Osteoblast (primary cell): ENCODE results near the gene CRADD. TPM values are rescaled to one million over a fixed set of nuclear protein-coding genes. Genes with fewer than 3 reads are reported as not detected.
A peak's percentile ranks its signal among the peaks of the same experiment; 100 is the strongest.

Experiments used
- DNase-seq: peaks from one replicate; pipeline ENCODE4 v3.0.0; 2011; ENCODE audit warnings: low spot score, mixed read lengths; ENCODE audit not compliant: insufficient read length; ENCODE audit errors: missing footprints
- H2AFZ ChIP-seq: 2 replicates; pipeline ENCODE4 v1.6.0; 2011; ENCODE audit warnings: mild to moderate bottlenecking, low read length
- H3K27ac ChIP-seq: 2 replicates; pipeline ENCODE4 v1.5.1; 2011; ENCODE audit warnings: mild to moderate bottlenecking, low read depth, low read length, moderate library complexity
- H3K27me3 ChIP-seq: 2 replicates; pipeline ENCODE4 v1.6.0; 2012; ENCODE audit warnings: mild to moderate bottlenecking, control low read depth, inconsistent platforms, low read length, moderate library complexity; ENCODE audit not compliant: insufficient read depth
- H3K36me3 ChIP-seq: 2 replicates; pipeline ENCODE4 v1.5.1; 2011; ENCODE audit warnings: mild to moderate bottlenecking, low read length, control low read depth, moderate library complexity; ENCODE audit not compliant: insufficient read depth
- H3K4me1 ChIP-seq: 2 replicates; pipeline ENCODE4 v1.5.1; 2011; ENCODE audit warnings: mild to moderate bottlenecking, low read length, control low read depth, moderate library complexity; ENCODE audit not compliant: insufficient read depth
- H3K4me2 ChIP-seq: 2 replicates; pipeline ENCODE4 v1.6.0; 2011; ENCODE audit warnings: mild to moderate bottlenecking, low read length; ENCODE audit not compliant: insufficient read depth
- H3K4me3 ChIP-seq: fragments of 200-600 bp; sonication (generic); 3 replicates; pipeline ENCODE4 v1.5.1; 2012; ENCODE audit warnings: mild to moderate bottlenecking, low read length, inconsistent platforms; ENCODE audit not compliant: insufficient read depth
- H3K79me2 ChIP-seq: 2 replicates; pipeline ENCODE4 v1.6.0; 2012; ENCODE audit warnings: mild to moderate bottlenecking, low read length, control low read depth, inconsistent platforms; ENCODE audit not compliant: insufficient read depth
- H3K9me3 ChIP-seq: 2 replicates; pipeline ENCODE4 v1.5.1; 2011; ENCODE audit warnings: low read depth, low read length, control low read depth
- H4K20me1 ChIP-seq: 2 replicates; pipeline ENCODE4 v1.6.0; 2012; ENCODE audit warnings: mild to moderate bottlenecking, low read length, control low read depth; ENCODE audit not compliant: insufficient read depth
- total RNA-seq: library from RNA; depleted of rRNA; stranded (reverse); fragments of >200 nt; gene quantifications from 2 replicates; pipeline ENCODE4 v1.2.3, GENCODE V29; 2012
- TF ChIP-seq, protein P1 (sequence below): IDR thresholded peaks from 2 replicates; pipeline ENCODE4 v1.5.1; 2011; ENCODE audit warnings: mild to moderate bottlenecking, low read depth, low read length, moderate library complexity; ENCODE audit errors: extremely low read depth

CRADD gene
- total RNA-seq, 1 donor = 15.6 TPM

DNA sequence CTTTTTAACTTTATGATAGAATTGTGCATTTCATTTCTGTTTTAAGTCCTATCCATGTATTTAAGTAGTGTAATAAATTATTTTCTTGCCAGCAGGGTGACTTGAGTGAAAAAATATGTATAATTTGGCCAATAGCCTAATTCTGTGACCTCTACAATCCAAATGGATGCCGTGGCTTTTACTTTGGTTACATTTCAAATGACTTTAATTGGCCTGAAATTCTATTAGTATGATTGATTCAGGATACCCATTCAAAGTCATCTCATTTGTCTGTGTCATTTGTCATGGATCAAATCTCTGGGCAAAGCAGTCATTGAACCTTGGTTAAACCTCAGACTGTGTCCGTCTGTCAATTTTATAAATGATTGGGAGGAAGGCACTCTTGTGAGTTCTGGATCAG lies 29.6 kb downstream of the CRADD start:
- Histone ChIP-seq H3K36me3 (no peaks in the 10 kb centered on the region), H3K4me1 (peaks cover 26% of the 10 kb centered on the region), H4K20me1 (no peaks in the 10 kb centered on the region), H3K9me3 (peaks cover 7% of the 10 kb centered on the region), H3K79me2 (no peaks in the 10 kb centered on the region), H3K27ac (peak overlapping the region; percentile 60), H3K4me2 (peak overlapping the region; percentile 18), H2AFZ (no peak overlapping the region), H3K4me3 (no peak overlapping the region), H3K27me3 (no peaks in the 10 kb centered on the region)
- TF ChIP-seq, protein P1, sequence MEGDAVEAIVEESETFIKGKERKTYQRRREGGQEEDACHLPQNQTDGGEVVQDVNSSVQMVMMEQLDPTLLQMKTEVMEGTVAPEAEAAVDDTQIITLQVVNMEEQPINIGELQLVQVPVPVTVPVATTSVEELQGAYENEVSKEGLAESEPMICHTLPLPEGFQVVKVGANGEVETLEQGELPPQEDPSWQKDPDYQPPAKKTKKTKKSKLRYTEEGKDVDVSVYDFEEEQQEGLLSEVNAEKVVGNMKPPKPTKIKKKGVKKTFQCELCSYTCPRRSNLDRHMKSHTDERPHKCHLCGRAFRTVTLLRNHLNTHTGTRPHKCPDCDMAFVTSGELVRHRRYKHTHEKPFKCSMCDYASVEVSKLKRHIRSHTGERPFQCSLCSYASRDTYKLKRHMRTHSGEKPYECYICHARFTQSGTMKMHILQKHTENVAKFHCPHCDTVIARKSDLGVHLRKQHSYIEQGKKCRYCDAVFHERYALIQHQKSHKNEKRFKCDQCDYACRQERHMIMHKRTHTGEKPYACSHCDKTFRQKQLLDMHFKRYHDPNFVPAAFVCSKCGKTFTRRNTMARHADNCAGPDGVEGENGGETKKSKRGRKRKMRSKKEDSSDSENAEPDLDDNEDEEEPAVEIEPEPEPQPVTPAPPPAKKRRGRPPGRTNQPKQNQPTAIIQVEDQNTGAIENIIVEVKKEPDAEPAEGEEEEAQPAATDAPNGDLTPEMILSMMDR = no peak
- DNase-seq = no peak

DNA sequence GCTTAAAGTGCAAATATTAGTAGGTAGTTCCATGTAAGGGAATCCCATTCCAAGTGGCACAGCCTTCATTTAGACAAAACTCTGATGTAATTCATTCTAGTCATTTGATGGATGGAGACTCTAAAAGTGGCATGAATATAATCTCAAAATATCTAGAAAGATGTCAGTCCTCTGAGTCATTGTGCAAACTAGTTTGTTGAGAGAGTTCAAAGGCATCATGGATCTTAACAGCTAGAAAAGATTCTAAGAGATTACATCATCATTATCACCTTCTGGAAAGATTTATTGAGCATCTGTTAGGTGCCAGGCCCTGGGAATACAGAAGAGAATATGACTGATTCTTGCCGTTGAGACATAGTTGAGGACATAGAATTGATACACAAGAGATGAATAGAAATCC lies 30.7 kb downstream of the CRADD start:
- Histone ChIP-seq H3K36me3 (no peaks in the 10 kb centered on the region), H3K27me3 (no peaks in the 10 kb centered on the region), H3K4me1 (peaks cover 23% of the 10 kb centered on the region), H3K4me2 (no peak overlapping the region), H3K4me3 (no peak overlapping the region), H3K9me3 (peaks cover 7% of the 10 kb centered on the region), H3K27ac (peak overlapping the region; percentile 60), H4K20me1 (no peaks in the 10 kb centered on the region), H2AFZ (no peak overlapping the region), H3K79me2 (no peaks in the 10 kb centered on the region)
- DNase-seq = peak; percentile 52
- TF ChIP-seq, protein P1 = no peak

DNA sequence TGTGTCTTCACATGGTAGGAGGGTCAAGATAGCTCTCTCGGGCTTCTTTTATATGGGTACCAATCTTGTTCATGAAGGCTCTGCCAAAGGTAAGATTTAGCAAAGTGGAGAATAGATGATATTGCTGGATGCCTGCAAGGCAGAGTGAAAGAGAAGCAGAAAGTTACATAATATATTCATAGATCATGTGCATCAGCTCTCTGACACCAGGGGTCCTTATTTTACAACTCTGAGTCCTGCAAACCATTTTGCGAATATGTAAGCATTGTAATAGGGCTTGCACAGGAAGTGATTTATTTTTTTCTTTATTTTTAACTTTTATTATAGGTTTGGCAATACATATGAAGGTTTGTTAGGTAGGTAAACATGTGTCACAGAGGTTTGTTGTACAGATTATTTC lies 31.8 kb downstream of the CRADD start:
- Histone ChIP-seq H3K27me3 (no peaks in the 10 kb centered on the region), H3K9me3 (peaks cover 7% of the 10 kb centered on the region), H4K20me1 (no peaks in the 10 kb centered on the region), H3K36me3 (no peaks in the 10 kb centered on the region), H3K4me2 (no peak overlapping the region), H3K4me1 (peaks cover 23% of the 10 kb centered on the region), H3K27ac (no peak overlapping the region), H3K4me3 (no peak overlapping the region), H3K79me2 (no peaks in the 10 kb centered on the region), H2AFZ (no peak overlapping the region)
- DNase-seq = no peak
- TF ChIP-seq, protein P1 = no peak

DNA sequence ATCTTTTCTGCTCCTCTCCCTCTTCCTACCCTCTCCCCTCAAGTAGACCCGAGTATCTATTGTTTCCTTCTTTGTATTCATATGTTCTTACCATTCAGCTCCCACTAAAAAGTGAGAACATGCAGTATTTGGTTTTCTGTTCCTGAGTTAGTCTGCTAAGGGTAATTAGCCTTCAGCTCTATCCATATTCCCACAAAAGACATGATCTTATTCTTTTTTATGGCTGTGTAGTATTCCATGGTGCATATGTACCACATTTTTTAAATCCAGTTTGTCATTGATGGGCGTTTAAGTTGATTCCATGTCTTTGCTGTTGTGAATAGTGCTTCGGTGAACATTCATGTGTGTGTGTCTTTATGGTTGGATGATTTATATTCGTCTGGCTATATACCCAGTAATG lies 32.2 kb downstream of the CRADD start:
- Histone ChIP-seq H3K4me1 (peaks cover 23% of the 10 kb centered on the region), H3K36me3 (no peaks in the 10 kb centered on the region), H3K9me3 (peaks cover 7% of the 10 kb centered on the region), H2AFZ (no peak overlapping the region), H3K4me2 (no peak overlapping the region), H3K27ac (no peak overlapping the region), H3K27me3 (no peaks in the 10 kb centered on the region), H3K4me3 (no peak overlapping the region), H3K79me2 (no peaks in the 10 kb centered on the region), H4K20me1 (no peaks in the 10 kb centered on the region)
- no peak for DNase-seq
- TF ChIP-seq, protein P1 = no peak
